OCI-LY7 (cell line): ENCODE data around the gene CARD19. TPM values are rescaled to one million over a fixed set of nuclear protein-coding genes. Genes with fewer than 3 reads are reported as not detected.

Source experiments
- BruUV-seq: library from RNA; stranded (reverse); fragments of 400-500 nt; replicated peaks from 2 replicates; lab custom pipeline; 2021; lab: Mats Ljungman, UMichigan
- CTCF ChIA-PET: fragments of 300-600 bp; sonication (Branson Sonifier 250); formaldehyde crosslinking; loops from one replicate; lab custom pipeline; 2022; ENCODE audit warnings: antibody characterized with exemption; ENCODE audit not compliant: unreplicated experiment; lab: Charles Lee
- POLR2A ChIA-PET: fragments of 300-600 bp; sonication (Branson Sonifier 250); formaldehyde crosslinking; loops from one replicate; lab custom pipeline; 2022; ENCODE audit warnings: antibody characterized with exemption; lab: Charles Lee
- DNase-seq: peaks from one replicate; pipeline ENCODE4 v3.0.0-alpha.2; 2015; ENCODE audit warnings: low spot score
- H2AFZ ChIP-seq: fragments of 200-600 bp; sonication (generic), shearing (Covaris generic); 2 replicates; pipeline ENCODE4 v1.6.1; 2014; ENCODE audit warnings: mild to moderate bottlenecking, antibody characterized with exemption, low read length, moderate library complexity
- H3K27ac ChIP-seq: fragments of 200-600 bp; sonication (generic); 2 replicates; pipeline ENCODE4 v1.5.1; 2014; ENCODE audit warnings: mixed run types, low read depth, mild to moderate bottlenecking, moderate library complexity, low read length, inconsistent platforms; ENCODE audit not compliant: poor library complexity, severe bottlenecking
- H3K36me3 ChIP-seq: fragments of 200-600 bp; sonication (generic); 2 replicates; pipeline ENCODE4 v1.6.1; 2014; ENCODE audit warnings: mild to moderate bottlenecking, antibody characterized with exemption, low read length, moderate library complexity, mixed read lengths; ENCODE audit not compliant: insufficient read depth
- H3K4me1 ChIP-seq: fragments of 200-600 bp; sonication (generic); 2 replicates; pipeline ENCODE4 v1.5.1; 2014; ENCODE audit warnings: mild to moderate bottlenecking, low read length; ENCODE audit not compliant: insufficient read depth, poor library complexity, severe bottlenecking
- H3K4me2 ChIP-seq: fragments of 200-600 bp; sonication (generic); 2 replicates; pipeline ENCODE4 v1.6.1; 2014; ENCODE audit warnings: mild to moderate bottlenecking, low read length
- H3K4me3 ChIP-seq: fragments of 200-600 bp; sonication (generic); 2 replicates; pipeline ENCODE4 v1.5.1; 2014; ENCODE audit warnings: mild to moderate bottlenecking, low read depth, low read length; ENCODE audit not compliant: poor library complexity, severe bottlenecking
- H3K79me2 ChIP-seq: fragments of 200-600 bp; sonication (generic); 2 replicates; pipeline ENCODE4 v1.6.1; 2016; ENCODE audit warnings: low read depth, mild to moderate bottlenecking, low read length, moderate library complexity, mixed read lengths; ENCODE audit not compliant: insufficient read depth
- H3K9me2 ChIP-seq: fragments of 200-600 bp; sonication (generic); 2 replicates; pipeline ENCODE4 v1.6.1; 2016; ENCODE audit warnings: mild to moderate bottlenecking, low read length, mixed read lengths; ENCODE audit not compliant: insufficient read depth
- H3K9me3 ChIP-seq: fragments of 200-600 bp; sonication (generic); 2 replicates; pipeline ENCODE4 v1.6.1; 2014; ENCODE audit warnings: mild to moderate bottlenecking, mixed run types, low read length, mixed read lengths
- H4K20me1 ChIP-seq: fragments of 200-600 bp; sonication (generic); 2 replicates; pipeline ENCODE4 v1.6.1; 2014; ENCODE audit warnings: mild to moderate bottlenecking, antibody characterized with exemption, low read length, moderate library complexity, mixed read lengths; ENCODE audit not compliant: insufficient read depth
- CTCF ChIP-seq: fragments of 200-600 bp; sonication (generic); conservative IDR thresholded peaks from 2 replicates; pipeline ENCODE4 v1.5.1; 2014; ENCODE audit warnings: mild to moderate bottlenecking, antibody characterized with exemption, low read length, moderate library complexity, mixed read lengths
- EZH2phosphoT487 ChIP-seq: fragments of 200-600 bp; sonication (generic); IDR thresholded peaks from 2 replicates; pipeline ENCODE4 v1.6.1; 2018; ENCODE audit warnings: low read depth, borderline replicate concordance, mild to moderate bottlenecking, mixed run types, antibody characterized with exemption, low read length, moderate library complexity, mixed read lengths
- intact Hi-C: fragments of 100-400 bp; cut with micrococcal nuclease; formaldehyde crosslinking; loops from one replicate; pipeline ENCODE4 v1.10.0; 2022; ENCODE audit not compliant: unreplicated experiment
- total RNA-seq, 2 experiments: library from RNA; depleted of rRNA in 1 of 2; stranded (reverse); fragments of >200 nt in 1 of 2; shearing (Covaris generic) in 1 of 2; gene quantifications; 2 replicates each; pipeline ENCODE4 v1.2.3, GENCODE V29; 2014 to 2022

CARD19 gene
- total RNA-seq, 2 experiments from 2014 or later = 15.8 to 26.8 TPM

GRCh38 chr9:93129691-93130500 lies 33.9 kb downstream of the CARD19 start:
- Histone ChIP-seq H4K20me1 (no peaks in the 10 kb centered on the region), H3K4me3 (no peak overlapping the region), H3K9me2 (no peaks in the 10 kb centered on the region), H3K36me3 (no peaks in the 10 kb centered on the region), H3K4me1 (peaks cover 25% of the 10 kb centered on the region), H2AFZ (no peak overlapping the region), H3K79me2 (no peaks in the 10 kb centered on the region), H3K4me2 (no peak overlapping the region), H3K27ac (no peak overlapping the region), H3K9me3 (no peaks in the 10 kb centered on the region)
- ChIA-PET POLR2A (no interaction called here), CTCF (no interaction called here)
- BruUV-seq = no TSS peak
- intact Hi-C loops = no loop called here
- TF ChIP-seq CTCF (no peak), EZH2phosphoT487 (no peak)
- no peak for DNase-seq

GRCh38 chr9:93130861-93131481 lies 35.0 kb downstream of the CARD19 start:
- Histone ChIP-seq H3K27ac (no peak overlapping the region), H3K79me2 (no peaks in the 10 kb centered on the region), H3K4me1 (peaks cover 26% of the 10 kb centered on the region), H3K36me3 (no peaks in the 10 kb centered on the region), H2AFZ (no peak overlapping the region), H4K20me1 (no peaks in the 10 kb centered on the region), H3K4me3 (no peak overlapping the region), H3K9me3 (no peaks in the 10 kb centered on the region), H3K4me2 (no peak overlapping the region), H3K9me2 (no peaks in the 10 kb centered on the region)
- BruUV-seq = no TSS peak
- intact Hi-C loops = no loop called here
- POLR2A ChIA-PET = no interaction called here
- TF ChIP-seq EZH2phosphoT487 (no peak), CTCF (no peak)
- CTCF ChIA-PET = no interaction called here
- DNase-seq = no peak
